ENCODE results near the gene YWHAE. TPM values are rescaled to one million over a fixed set of nuclear protein-coding genes. Genes with fewer than 3 reads are reported as not detected.
A peak's percentile ranks its signal among the peaks of the same experiment; 100 is the strongest.

The YWHAE gene
- total and polyA plus RNA-seq, 9 of the 15 experiments (the other 6 are each of a cell fraction or from before 2014, with no cell fraction given) = 184 to 727 (median 448) TPM

GRCh38 chr17:1324201-1324771, 75.7 kb downstream of the YWHAE start (continued):
- TF ChIP-seq ZNF282 (CRISPR knock-in tag; IDR thresholded peaks at IDR 0.05) (no peak), ZBTB1 (CRISPR knock-in tag; IDR thresholded peaks at IDR 0.05; ENCODE audit: borderline replicate concordance, low read depth) (no peak), CBX3 (IDR thresholded peaks at IDR 0.05; ENCODE audit: borderline replicate concordance in 1 of 2, low read length in 2 of 2) (peak in 1 of 2 experiments; percentile 9; a peak in 1 of 3 replicates), ZFX (CRISPR knock-in tag; IDR thresholded peaks at IDR 0.05) (no peak), ZSCAN29 (IDR thresholded peaks at IDR 0.05) (no peak), TAF9B (IDR thresholded peaks at IDR 0.05; ENCODE audit: partially characterized antibody) (peak; percentile 50), ETV1 (tag; conservative IDR thresholded peaks at IDR 0.05; ENCODE audit: low read depth) (peak; percentile 1; the same call in 1 of the 2 replicates), SRF (CRISPR knock-in tag; IDR thresholded peaks at IDR 0.05) (no peak), TFAM (CRISPR knock-in tag; conservative IDR thresholded peaks at IDR 0.05) (no peak), MCM3 (IDR thresholded peaks at IDR 0.05) (peak; percentile 55; the same call in 1 of the 2 replicates), ZNF398 (CRISPR knock-in tag; IDR thresholded peaks at IDR 0.05) (no peak), SOX6 (IDR thresholded peaks at IDR 0.05) (no peak), ESRRB (CRISPR knock-in tag; IDR thresholded peaks at IDR 0.05; ENCODE audit: borderline replicate concordance) (no peak), SMC3 (conservative IDR thresholded peaks at IDR 0.05; ENCODE audit: insufficient read depth, low read depth, low read length) (no peak), CHD1 (IDR thresholded peaks at IDR 0.05; ENCODE audit: low read length) (no peak), ZNF583 (CRISPR knock-in tag; IDR thresholded peaks at IDR 0.05) (no peak), ZNF3 (CRISPR knock-in tag; IDR thresholded peaks at IDR 0.05) (no peak), BRCA1 (IDR thresholded peaks at IDR 0.05) (no peak), BRCA1 (CRISPR knock-in tag; IDR thresholded peaks at IDR 0.05) (no peak), RBM39 (optimal IDR thresholded peaks at IDR 0.05; ENCODE audit: low read depth, low read length) (no peak)
- TF ChIP-seq, protein P1, sequence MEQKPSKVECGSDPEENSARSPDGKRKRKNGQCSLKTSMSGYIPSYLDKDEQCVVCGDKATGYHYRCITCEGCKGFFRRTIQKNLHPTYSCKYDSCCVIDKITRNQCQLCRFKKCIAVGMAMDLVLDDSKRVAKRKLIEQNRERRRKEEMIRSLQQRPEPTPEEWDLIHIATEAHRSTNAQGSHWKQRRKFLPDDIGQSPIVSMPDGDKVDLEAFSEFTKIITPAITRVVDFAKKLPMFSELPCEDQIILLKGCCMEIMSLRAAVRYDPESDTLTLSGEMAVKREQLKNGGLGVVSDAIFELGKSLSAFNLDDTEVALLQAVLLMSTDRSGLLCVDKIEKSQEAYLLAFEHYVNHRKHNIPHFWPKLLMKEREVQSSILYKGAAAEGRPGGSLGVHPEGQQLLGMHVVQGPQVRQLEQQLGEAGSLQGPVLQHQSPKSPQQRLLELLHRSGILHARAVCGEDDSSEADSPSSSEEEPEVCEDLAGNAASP (IDR thresholded peaks at IDR 0.05) = no peak
- TF ChIP-seq, protein P2, sequence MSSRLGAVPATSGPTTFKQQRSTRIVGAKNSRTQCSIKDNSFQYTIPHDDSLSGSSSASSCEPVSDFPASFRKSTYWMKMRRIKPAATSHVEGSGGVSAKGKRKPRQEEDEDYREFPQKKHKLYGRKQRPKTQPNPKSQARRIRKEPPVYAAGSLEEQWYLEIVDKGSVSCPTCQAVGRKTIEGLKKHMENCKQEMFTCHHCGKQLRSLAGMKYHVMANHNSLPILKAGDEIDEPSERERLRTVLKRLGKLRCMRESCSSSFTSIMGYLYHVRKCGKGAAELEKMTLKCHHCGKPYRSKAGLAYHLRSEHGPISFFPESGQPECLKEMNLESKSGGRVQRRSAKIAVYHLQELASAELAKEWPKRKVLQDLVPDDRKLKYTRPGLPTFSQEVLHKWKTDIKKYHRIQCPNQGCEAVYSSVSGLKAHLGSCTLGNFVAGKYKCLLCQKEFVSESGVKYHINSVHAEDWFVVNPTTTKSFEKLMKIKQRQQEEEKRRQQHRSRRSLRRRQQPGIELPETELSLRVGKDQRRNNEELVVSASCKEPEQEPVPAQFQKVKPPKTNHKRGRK (tag; IDR thresholded peaks at IDR 0.05) = no peak
- TF ChIP-seq, protein P3, sequence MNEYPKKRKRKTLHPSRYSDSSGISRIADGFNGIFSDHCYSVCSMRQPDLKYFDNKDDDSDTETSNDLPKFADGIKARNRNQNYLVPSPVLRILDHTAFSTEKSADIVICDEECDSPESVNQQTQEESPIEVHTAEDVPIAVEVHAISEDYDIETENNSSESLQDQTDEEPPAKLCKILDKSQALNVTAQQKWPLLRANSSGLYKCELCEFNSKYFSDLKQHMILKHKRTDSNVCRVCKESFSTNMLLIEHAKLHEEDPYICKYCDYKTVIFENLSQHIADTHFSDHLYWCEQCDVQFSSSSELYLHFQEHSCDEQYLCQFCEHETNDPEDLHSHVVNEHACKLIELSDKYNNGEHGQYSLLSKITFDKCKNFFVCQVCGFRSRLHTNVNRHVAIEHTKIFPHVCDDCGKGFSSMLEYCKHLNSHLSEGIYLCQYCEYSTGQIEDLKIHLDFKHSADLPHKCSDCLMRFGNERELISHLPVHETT (CRISPR knock-in tag; conservative IDR thresholded peaks at IDR 0.05 in 1 of 2, IDR thresholded peaks at IDR 0.05 in 1 of 2) = peak in 1 of 2 experiments; percentile 93; a peak in 2 of 4 replicates

Data from K562 (cell line).